ENCODE data around the gene PNKP. TPM values are rescaled to one million over a fixed set of nuclear protein-coding genes. Genes with fewer than 3 reads are reported as not detected.
A peak's percentile ranks its signal among the peaks of the same experiment; 100 is the strongest.

PNKP gene
- total and polyA plus RNA-seq, 10 of the 15 experiments (the other 5 are each of a cell fraction or from before 2014, with no cell fraction given): 2.9 to 82.3 (median 33.2) TPM

Small RNA genes within 50 kb of the gene (microRNA-seq; reads per million reads assigned to microRNA genes)
- 2.1 reads per million, percentile 6 among the genes with 10 or more reads in this experiment for gene MIR4749
- gene MIR4750: 0.56 reads per million
- gene MIR6800: not detected

Small RNA genes within 50 kb of the gene (small RNA-seq; reads per million reads assigned to genes)
- 0.16 reads per million for gene MIR4749

Other genes starting within 250 kb of the PNKP start
Only the 7 nearest of the 20 such genes appear.
- gene FUZ, start 54.3 kb downstream of the PNKP start, total RNA-seq (2014; rRNA removed): 10.8 and 11.2 TPM in 2 replicates
- gene FUZ, start 54.3 kb downstream of the PNKP start, total RNA-seq (2014; rRNA removed; fragmentation: Illumina TruSeq; extraction: Trizol): 5.0 and 6.0 TPM in 2 replicates
- gene FUZ, start 54.3 kb downstream of the PNKP start, total RNA-seq (2021): 10.4 and 11.5 TPM in 2 replicates
- 8.3 and 8.5 TPM in 2 replicates for gene FUZ, start 54.3 kb downstream of the PNKP start, polyA plus RNA-seq (2011; rRNA removed)
- 4.8 and 5.1 TPM in 2 replicates for gene FUZ, start 54.3 kb downstream of the PNKP start, polyA plus RNA-seq (2014; fragmentation: Illumina TruSeq; extraction: Trizol)
- gene FUZ, start 54.3 kb downstream of the PNKP start, polyA plus RNA-seq (2014; fragmentation: Nextera tagmentation; extraction: Ambion mirVana): under 1 TPM; 0.18 to 0.38 TPM
- gene FUZ, start 54.3 kb downstream of the PNKP start, polyA plus RNA-seq (2014; rRNA removed): 9.0 and 11.0 TPM in 2 replicates
- 10 to 100 TPM in 1 of 2 experiments, 1 to 10 TPM in 1; 9.3 to 10.4 TPM for gene FUZ, start 54.3 kb downstream of the PNKP start, polyA plus RNA-seq (2016; fragmentation: Nextera tagmentation; extraction: Ambion mirVana)
- gene MED25, start 49.3 kb downstream of the PNKP start, total RNA-seq (2014; rRNA removed): 12.8 and 15.6 TPM in 2 replicates
- 8.0 and 8.2 TPM in 2 replicates for gene MED25, start 49.3 kb downstream of the PNKP start, total RNA-seq (2014; rRNA removed; fragmentation: Illumina TruSeq; extraction: Trizol)
- gene MED25, start 49.3 kb downstream of the PNKP start, total RNA-seq (2021): 49.5 and 53.9 TPM in 2 replicates
- gene MED25, start 49.3 kb downstream of the PNKP start, polyA plus RNA-seq (2011; rRNA removed): 12.6 and 15.5 TPM in 2 replicates
- 14.3 and 32.4 TPM in 2 replicates for gene MED25, start 49.3 kb downstream of the PNKP start, polyA plus RNA-seq (2014; fragmentation: Illumina TruSeq; extraction: Trizol)
- 1 to 10 TPM; 3.5 to 5.2 TPM for gene MED25, start 49.3 kb downstream of the PNKP start, polyA plus RNA-seq (2014; fragmentation: Nextera tagmentation; extraction: Ambion mirVana)
- 24.5 and 34.4 TPM in 2 replicates for gene MED25, start 49.3 kb downstream of the PNKP start, polyA plus RNA-seq (2014; rRNA removed)
- 10 to 100 TPM; 18.7 to 20.7 TPM for gene MED25, start 49.3 kb downstream of the PNKP start, polyA plus RNA-seq (2016; fragmentation: Nextera tagmentation; extraction: Ambion mirVana)
- gene PTOV1, start 16.4 kb downstream of the PNKP start, total RNA-seq (2014; rRNA removed): 28.7 and 36.6 TPM in 2 replicates
- 17.8 and 18.1 TPM in 2 replicates for gene PTOV1, start 16.4 kb downstream of the PNKP start, total RNA-seq (2014; rRNA removed; fragmentation: Illumina TruSeq; extraction: Trizol)
- gene PTOV1, start 16.4 kb downstream of the PNKP start, total RNA-seq (2021): 76.7 and 83.5 TPM in 2 replicates
- 13.2 and 23.4 TPM in 2 replicates for gene PTOV1, start 16.4 kb downstream of the PNKP start, polyA plus RNA-seq (2011; rRNA removed)
- gene PTOV1, start 16.4 kb downstream of the PNKP start, polyA plus RNA-seq (2014; fragmentation: Illumina TruSeq; extraction: Trizol): 3.6 and 21.2 TPM in 2 replicates
- gene PTOV1, start 16.4 kb downstream of the PNKP start, polyA plus RNA-seq (2014; fragmentation: Nextera tagmentation; extraction: Ambion mirVana): 10 to 100 TPM in 1 of 2 experiments, 1 to 10 TPM in 1; 3.2 to 10.6 TPM
- 38.1 and 41.5 TPM in 2 replicates for gene PTOV1, start 16.4 kb downstream of the PNKP start, polyA plus RNA-seq (2014; rRNA removed)
- 10 to 100 TPM; 14.8 to 45.0 TPM for gene PTOV1, start 16.4 kb downstream of the PNKP start, polyA plus RNA-seq (2016; fragmentation: Nextera tagmentation; extraction: Ambion mirVana)
- gene AKT1S1, start 9.8 kb upstream of the PNKP start, total RNA-seq (2014; rRNA removed): 7.7 and 9.3 TPM in 2 replicates
- 3.8 and 5.1 TPM in 2 replicates for gene AKT1S1, start 9.8 kb upstream of the PNKP start, total RNA-seq (2014; rRNA removed; fragmentation: Illumina TruSeq; extraction: Trizol)
- 20.9 and 21.4 TPM in 2 replicates for gene AKT1S1, start 9.8 kb upstream of the PNKP start, total RNA-seq (2021)
- gene AKT1S1, start 9.8 kb upstream of the PNKP start, polyA plus RNA-seq (2011; rRNA removed): 7.2 and 13.1 TPM in 2 replicates
- 9.4 and 11.6 TPM in 2 replicates for gene AKT1S1, start 9.8 kb upstream of the PNKP start, polyA plus RNA-seq (2014; fragmentation: Illumina TruSeq; extraction: Trizol)
- 1 to 10 TPM in 1 of 2 experiments, under 1 TPM in 1; 0.43 to 1.2 TPM for gene AKT1S1, start 9.8 kb upstream of the PNKP start, polyA plus RNA-seq (2014; fragmentation: Nextera tagmentation; extraction: Ambion mirVana)
- gene AKT1S1, start 9.8 kb upstream of the PNKP start, polyA plus RNA-seq (2014; rRNA removed): 23.0 and 24.5 TPM in 2 replicates
- gene AKT1S1, start 9.8 kb upstream of the PNKP start, polyA plus RNA-seq (2016; fragmentation: Nextera tagmentation; extraction: Ambion mirVana): 10 to 100 TPM; 13.4 to 15.4 TPM
- gene TBC1D17, start 10.1 kb upstream of the PNKP start, total RNA-seq (2014; rRNA removed): 3.5 and 3.6 TPM in 2 replicates
- gene TBC1D17, start 10.1 kb upstream of the PNKP start, total RNA-seq (2014; rRNA removed; fragmentation: Illumina TruSeq; extraction: Trizol): 3.1 and 3.2 TPM in 2 replicates
- gene TBC1D17, start 10.1 kb upstream of the PNKP start, total RNA-seq (2021): 20.4 and 20.9 TPM in 2 replicates
- 11.7 and 18.9 TPM in 2 replicates for gene TBC1D17, start 10.1 kb upstream of the PNKP start, polyA plus RNA-seq (2011; rRNA removed)
- 8.6 and 10.9 TPM in 2 replicates for gene TBC1D17, start 10.1 kb upstream of the PNKP start, polyA plus RNA-seq (2014; fragmentation: Illumina TruSeq; extraction: Trizol)
- under 1 TPM; 0.42 to 0.52 TPM for gene TBC1D17, start 10.1 kb upstream of the PNKP start, polyA plus RNA-seq (2014; fragmentation: Nextera tagmentation; extraction: Ambion mirVana)
- 17.4 and 22.3 TPM in 2 replicates for gene TBC1D17, start 10.1 kb upstream of the PNKP start, polyA plus RNA-seq (2014; rRNA removed)
- 10 to 100 TPM; 11.5 to 13.2 TPM for gene TBC1D17, start 10.1 kb upstream of the PNKP start, polyA plus RNA-seq (2016; fragmentation: Nextera tagmentation; extraction: Ambion mirVana)
- 39.1 and 51.0 TPM in 2 replicates for gene IL4I1, start 29.3 kb upstream of the PNKP start, total RNA-seq (2014; rRNA removed)
- 16.2 and 17.4 TPM in 2 replicates for gene IL4I1, start 29.3 kb upstream of the PNKP start, total RNA-seq (2014; rRNA removed; fragmentation: Illumina TruSeq; extraction: Trizol)
- 80.0 and 82.6 TPM in 2 replicates for gene IL4I1, start 29.3 kb upstream of the PNKP start, total RNA-seq (2021)
- gene IL4I1, start 29.3 kb upstream of the PNKP start, polyA plus RNA-seq (2011; rRNA removed): 37.4 and 83.8 TPM in 2 replicates
- gene IL4I1, start 29.3 kb upstream of the PNKP start, polyA plus RNA-seq (2014; fragmentation: Illumina TruSeq; extraction: Trizol): 4.8 and 20.1 TPM in 2 replicates
- gene IL4I1, start 29.3 kb upstream of the PNKP start, polyA plus RNA-seq (2014; fragmentation: Nextera tagmentation; extraction: Ambion mirVana): under 1 TPM; 0.62 to 1.00 TPM
- gene IL4I1, start 29.3 kb upstream of the PNKP start, polyA plus RNA-seq (2014; rRNA removed): 42.5 and 53.3 TPM in 2 replicates
- gene IL4I1, start 29.3 kb upstream of the PNKP start, polyA plus RNA-seq (2016; fragmentation: Nextera tagmentation; extraction: Ambion mirVana): 10 to 100 TPM; 43.0 to 45.5 TPM
- gene ATF5, start 61.6 kb upstream of the PNKP start, total RNA-seq (2014; rRNA removed): 24.8 and 29.0 TPM in 2 replicates
- 16.7 and 17.6 TPM in 2 replicates for gene ATF5, start 61.6 kb upstream of the PNKP start, total RNA-seq (2014; rRNA removed; fragmentation: Illumina TruSeq; extraction: Trizol)
- 82.1 and 83.1 TPM in 2 replicates for gene ATF5, start 61.6 kb upstream of the PNKP start, total RNA-seq (2021)
- 122 and 133 TPM in 2 replicates for gene ATF5, start 61.6 kb upstream of the PNKP start, polyA plus RNA-seq (2011; rRNA removed)
- 38.1 and 41.1 TPM in 2 replicates for gene ATF5, start 61.6 kb upstream of the PNKP start, polyA plus RNA-seq (2014; fragmentation: Illumina TruSeq; extraction: Trizol)
- 10 to 100 TPM in 1 of 2 experiments, 1 to 10 TPM in 1; 9.1 to 10.1 TPM for gene ATF5, start 61.6 kb upstream of the PNKP start, polyA plus RNA-seq (2014; fragmentation: Nextera tagmentation; extraction: Ambion mirVana)
- gene ATF5, start 61.6 kb upstream of the PNKP start, polyA plus RNA-seq (2014; rRNA removed): 55.2 and 63.1 TPM in 2 replicates
- gene ATF5, start 61.6 kb upstream of the PNKP start, polyA plus RNA-seq (2016; fragmentation: Nextera tagmentation; extraction: Ambion mirVana): 10 to 100 TPM; 16.3 to 19.0 TPM